ENCODE data around the gene CREBL2.

- no peak for TF ChIP-seq POLR2A (IDR thresholded peaks at IDR 0.05)
- TF ChIP-seq, protein P1, sequence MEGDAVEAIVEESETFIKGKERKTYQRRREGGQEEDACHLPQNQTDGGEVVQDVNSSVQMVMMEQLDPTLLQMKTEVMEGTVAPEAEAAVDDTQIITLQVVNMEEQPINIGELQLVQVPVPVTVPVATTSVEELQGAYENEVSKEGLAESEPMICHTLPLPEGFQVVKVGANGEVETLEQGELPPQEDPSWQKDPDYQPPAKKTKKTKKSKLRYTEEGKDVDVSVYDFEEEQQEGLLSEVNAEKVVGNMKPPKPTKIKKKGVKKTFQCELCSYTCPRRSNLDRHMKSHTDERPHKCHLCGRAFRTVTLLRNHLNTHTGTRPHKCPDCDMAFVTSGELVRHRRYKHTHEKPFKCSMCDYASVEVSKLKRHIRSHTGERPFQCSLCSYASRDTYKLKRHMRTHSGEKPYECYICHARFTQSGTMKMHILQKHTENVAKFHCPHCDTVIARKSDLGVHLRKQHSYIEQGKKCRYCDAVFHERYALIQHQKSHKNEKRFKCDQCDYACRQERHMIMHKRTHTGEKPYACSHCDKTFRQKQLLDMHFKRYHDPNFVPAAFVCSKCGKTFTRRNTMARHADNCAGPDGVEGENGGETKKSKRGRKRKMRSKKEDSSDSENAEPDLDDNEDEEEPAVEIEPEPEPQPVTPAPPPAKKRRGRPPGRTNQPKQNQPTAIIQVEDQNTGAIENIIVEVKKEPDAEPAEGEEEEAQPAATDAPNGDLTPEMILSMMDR (IDR thresholded peaks at IDR 0.05), result no peak
These were observed 9.1 kb downstream of the CREBL2 start for GRCh38 chr12:12620730-12621315.

All from breast epithelium (tissue), 3 donors.